Measurements from ENCODE around the gene L3MBTL2. TPM values are rescaled to one million over a fixed set of nuclear protein-coding genes. Genes with fewer than 3 reads are reported as not detected.

Gene L3MBTL2
- total RNA-seq, 1 donor from 2014 or later = 30.3 TPM

DNA sequence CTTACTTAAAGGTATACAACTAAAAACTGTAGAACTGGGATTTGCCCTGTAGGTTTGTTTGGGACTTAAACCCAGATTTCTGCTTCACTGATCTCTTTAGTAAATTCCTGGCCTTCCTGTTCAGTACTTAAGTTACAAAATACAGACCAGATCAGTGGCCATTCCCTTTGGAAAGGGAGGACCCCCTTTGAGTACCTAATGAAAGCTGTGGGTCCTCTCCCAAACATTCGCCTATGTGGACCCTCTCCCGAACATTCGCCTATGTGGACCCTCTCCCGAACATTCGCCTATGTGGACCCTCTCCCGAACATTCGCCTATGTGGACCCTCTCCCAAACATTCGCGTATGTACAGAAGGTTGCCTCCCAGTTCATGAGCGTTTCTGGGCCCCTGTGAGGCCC, 10.3 kb downstream of the L3MBTL2 start:
- H3K27ac Mint-ChIP-seq = no peak overlapping the region
- TF ChIP-seq, protein P1, sequence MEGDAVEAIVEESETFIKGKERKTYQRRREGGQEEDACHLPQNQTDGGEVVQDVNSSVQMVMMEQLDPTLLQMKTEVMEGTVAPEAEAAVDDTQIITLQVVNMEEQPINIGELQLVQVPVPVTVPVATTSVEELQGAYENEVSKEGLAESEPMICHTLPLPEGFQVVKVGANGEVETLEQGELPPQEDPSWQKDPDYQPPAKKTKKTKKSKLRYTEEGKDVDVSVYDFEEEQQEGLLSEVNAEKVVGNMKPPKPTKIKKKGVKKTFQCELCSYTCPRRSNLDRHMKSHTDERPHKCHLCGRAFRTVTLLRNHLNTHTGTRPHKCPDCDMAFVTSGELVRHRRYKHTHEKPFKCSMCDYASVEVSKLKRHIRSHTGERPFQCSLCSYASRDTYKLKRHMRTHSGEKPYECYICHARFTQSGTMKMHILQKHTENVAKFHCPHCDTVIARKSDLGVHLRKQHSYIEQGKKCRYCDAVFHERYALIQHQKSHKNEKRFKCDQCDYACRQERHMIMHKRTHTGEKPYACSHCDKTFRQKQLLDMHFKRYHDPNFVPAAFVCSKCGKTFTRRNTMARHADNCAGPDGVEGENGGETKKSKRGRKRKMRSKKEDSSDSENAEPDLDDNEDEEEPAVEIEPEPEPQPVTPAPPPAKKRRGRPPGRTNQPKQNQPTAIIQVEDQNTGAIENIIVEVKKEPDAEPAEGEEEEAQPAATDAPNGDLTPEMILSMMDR (IDR thresholded peaks at IDR 0.05; ENCODE audit: unreplicated experiment) = no peak
- no peaks in the 10 kb centered on the region for H3K9me3 Mint-ChIP-seq (ENCODE audit: low read depth)
- H3K4me3 Mint-ChIP-seq (ENCODE audit: low read depth) = no peak overlapping the region
- no peaks in the 10 kb centered on the region for H3K27me3 Mint-ChIP-seq
- no peak for DNase-seq (ENCODE audit: low spot score, unreplicated experiment)
- no peaks in the 10 kb centered on the region for H3K4me1 Mint-ChIP-seq (ENCODE audit: low read depth)
- H3K36me3 Mint-ChIP-seq (ENCODE audit: insufficient read depth) = peaks cover 34% of the 10 kb centered on the region

DNA sequence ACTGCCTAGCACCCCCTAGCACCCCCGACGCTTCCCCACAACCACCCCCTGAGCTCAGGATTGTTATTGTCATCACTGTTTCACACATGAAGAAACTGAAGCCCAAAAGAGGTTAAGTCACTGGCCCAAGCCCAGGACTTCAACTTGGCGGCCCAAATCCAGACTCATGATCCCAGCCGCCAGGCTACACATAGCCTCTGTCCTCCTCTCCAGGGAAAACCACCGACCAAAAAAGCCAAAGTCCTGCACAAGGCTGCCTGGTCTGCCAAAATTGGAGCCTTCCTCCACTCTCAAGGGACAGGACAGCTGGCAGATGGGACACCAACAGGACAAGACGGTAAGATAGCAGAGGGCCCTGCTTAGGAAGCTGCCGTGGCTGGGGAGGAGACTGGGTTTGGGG, 10.8 kb downstream of the L3MBTL2 start:
- Mint-ChIP-seq H3K27ac (no peak overlapping the region), H3K4me3 (ENCODE audit: low read depth) (no peak overlapping the region), H3K27me3 (no peaks in the 10 kb centered on the region), H3K9me3 (ENCODE audit: low read depth) (no peaks in the 10 kb centered on the region), H3K36me3 (ENCODE audit: insufficient read depth) (peaks cover 34% of the 10 kb centered on the region), H3K4me1 (ENCODE audit: low read depth) (no peaks in the 10 kb centered on the region)
- TF ChIP-seq, protein P1 (IDR thresholded peaks at IDR 0.05; ENCODE audit: unreplicated experiment) = no peak
- DNase-seq (ENCODE audit: low spot score, unreplicated experiment) = no peak

DNA sequence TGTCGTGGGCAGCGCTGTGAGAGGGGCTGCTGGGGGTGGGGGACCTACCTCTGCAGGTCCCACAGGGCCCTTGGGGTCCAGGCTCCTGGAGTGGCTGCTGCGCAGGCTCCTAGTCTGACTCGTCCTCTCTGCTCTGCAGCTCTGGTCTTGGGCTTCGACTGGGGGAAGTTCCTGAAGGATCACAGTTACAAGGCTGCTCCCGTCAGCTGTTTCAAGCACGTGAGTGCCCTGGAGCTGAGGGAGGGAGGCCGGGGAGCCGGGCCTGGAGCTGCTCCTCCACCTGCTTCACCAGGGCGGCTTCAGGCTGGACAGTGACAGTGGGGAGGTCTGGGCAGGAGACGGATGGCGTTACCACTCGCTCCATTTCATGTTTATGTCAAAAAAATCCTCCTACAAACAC, 11.9 kb downstream of the L3MBTL2 start:
- TF ChIP-seq, protein P1 (IDR thresholded peaks at IDR 0.05; ENCODE audit: unreplicated experiment) = no peak
- Mint-ChIP-seq H3K4me3 (ENCODE audit: low read depth) (no peak overlapping the region), H3K9me3 (ENCODE audit: low read depth) (no peaks in the 10 kb centered on the region), H3K27ac (no peak overlapping the region), H3K27me3 (no peaks in the 10 kb centered on the region), H3K4me1 (ENCODE audit: low read depth) (no peaks in the 10 kb centered on the region), H3K36me3 (ENCODE audit: insufficient read depth) (peaks cover 37% of the 10 kb centered on the region)
- no peak for DNase-seq (ENCODE audit: low spot score, unreplicated experiment)

DNA sequence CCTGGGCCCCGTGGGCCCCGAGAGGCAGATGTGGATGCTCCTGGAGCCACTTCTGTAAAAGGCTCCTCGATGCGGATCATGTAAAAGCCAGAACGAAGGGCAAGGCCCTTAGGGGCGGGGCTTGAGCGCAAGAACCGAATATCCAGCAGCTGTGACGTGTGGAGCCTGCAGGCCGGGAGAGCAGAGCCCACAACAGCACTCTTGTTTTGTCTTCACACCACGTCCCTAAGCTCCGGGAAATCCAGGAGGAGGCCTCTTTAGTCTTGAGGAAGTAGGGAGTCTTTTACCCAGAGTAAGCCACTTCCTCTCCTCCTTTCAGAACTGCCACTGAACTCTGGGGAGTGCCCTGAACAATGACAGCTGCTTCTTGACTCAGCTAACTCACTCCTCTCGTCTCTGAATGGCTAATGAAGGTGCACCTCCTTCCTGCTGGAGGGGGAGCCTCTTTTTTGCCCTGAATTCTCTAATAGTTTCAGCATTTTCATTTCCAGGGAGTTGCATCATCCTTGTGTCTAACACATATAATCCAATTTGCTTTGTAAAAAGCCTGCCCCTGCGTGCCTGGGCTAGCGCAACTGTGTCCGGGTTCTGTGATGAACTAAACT, 12.5 kb downstream of the L3MBTL2 start:
- H3K27ac Mint-ChIP-seq = no peak overlapping the region
- no peaks in the 10 kb centered on the region for H3K4me1 Mint-ChIP-seq (ENCODE audit: low read depth)
- TF ChIP-seq, protein P1 (IDR thresholded peaks at IDR 0.05; ENCODE audit: unreplicated experiment) = no peak
- H3K9me3 Mint-ChIP-seq (ENCODE audit: low read depth) = no peaks in the 10 kb centered on the region
- H3K36me3 Mint-ChIP-seq (ENCODE audit: insufficient read depth) = peaks cover 36% of the 10 kb centered on the region
- H3K27me3 Mint-ChIP-seq = no peaks in the 10 kb centered on the region
- DNase-seq (ENCODE audit: low spot score, unreplicated experiment) = no peak
- no peak overlapping the region for H3K4me3 Mint-ChIP-seq (ENCODE audit: low read depth)

DNA sequence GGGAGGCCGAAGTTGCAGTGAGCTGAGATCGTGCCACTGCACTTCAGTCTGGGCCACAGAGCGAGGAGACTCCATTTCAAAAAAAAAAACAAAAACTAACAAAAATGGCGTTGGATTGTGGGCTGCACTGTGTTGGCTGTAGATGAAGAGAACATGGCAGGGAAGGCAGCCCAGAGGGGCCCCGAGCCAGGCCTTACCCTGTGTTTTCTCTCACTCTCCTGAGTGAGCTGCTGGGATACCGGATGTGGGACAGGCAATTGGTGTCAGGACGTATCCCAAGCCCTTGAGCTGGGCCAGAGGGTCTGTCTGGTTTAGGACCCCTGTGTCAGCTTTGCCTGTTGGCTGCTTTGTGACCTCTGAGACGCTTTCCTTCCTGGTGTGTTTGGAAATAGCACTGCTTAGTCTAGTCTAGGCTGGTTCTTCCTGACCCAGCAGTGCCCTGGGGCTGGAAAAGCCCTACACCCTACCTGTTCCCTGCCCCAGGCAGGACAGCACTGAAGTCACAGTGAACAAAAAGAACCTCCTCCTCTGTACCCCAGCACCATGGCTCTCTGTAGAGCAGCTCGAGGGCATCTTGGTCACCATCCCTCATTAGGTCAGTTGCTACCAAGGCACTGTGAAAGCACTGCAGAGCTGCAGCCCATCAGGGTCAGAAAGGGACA, 17.9 kb downstream of the L3MBTL2 start:
- Mint-ChIP-seq H3K27ac (no peak overlapping the region), H3K9me3 (ENCODE audit: low read depth) (no peaks in the 10 kb centered on the region), H3K27me3 (no peaks in the 10 kb centered on the region), H3K4me1 (ENCODE audit: low read depth) (no peaks in the 10 kb centered on the region), H3K36me3 (ENCODE audit: insufficient read depth) (peaks cover 7% of the 10 kb centered on the region), H3K4me3 (ENCODE audit: low read depth) (no peak overlapping the region)
- no peak for DNase-seq (ENCODE audit: low spot score, unreplicated experiment)
- TF ChIP-seq, protein P1 (IDR thresholded peaks at IDR 0.05; ENCODE audit: unreplicated experiment) = no peak

Data from progenitor cell of endocrine pancreas (in vitro differentiated cells).